Omental fat pad (tissue), 4 donors: ENCODE measurements around the gene C20orf144. TPM values are rescaled to one million over a fixed set of nuclear protein-coding genes. Genes with fewer than 3 reads are reported as not detected.
"Not testable (repeated sequence)": the region's sequence is repeated elsewhere in the genome, so short reads cannot be mapped to it uniquely, and the experiment has no call there.

Experiments used
- ATAC-seq: fragments of 150-250 bp; one replicate; pipeline ENCODE4 v1.9.1; 2016; ENCODE audit warnings: mild to moderate bottlenecking, moderate library complexity; ENCODE audit not compliant: low FRiP score
- DNase-seq: peaks from one replicate; pipeline ENCODE4 v3.0.0-alpha.2; 2019; ENCODE audit warnings: low spot score
- CTCF ChIP-seq, 3 donors: fragments of 450-650 bp; IDR thresholded peaks; one replicate each; pipeline ENCODE4 v1.5.1; 2016 to 2017; ENCODE audit warnings: antibody characterized with exemption in 3 of 3, mild to moderate bottlenecking in 3 of 3, moderate library complexity in 2 of 3
- total RNA-seq, 4 donors: library from RNA; depleted of rRNA; stranded (reverse); fragments of >200 nt; gene quantifications; one replicate each; pipeline ENCODE4 v1.1.0, GENCODE V29; 2016

Gene C20orf144
- total RNA-seq, 4 donors from 2014 or later = not detected

- ATAC-seq (no peak), DNase-seq (no peak)
- no peak for TF ChIP-seq CTCF (IDR thresholded peaks at IDR 0.05)
Observed at GRCh38 chr20:33689973-33690372, 27.8 kb downstream of the C20orf144 start.

GRCh38 chr20:33693289-33693688 is 31.2 kb downstream of the C20orf144 start:
- DNase-seq = no peak
- no peak for TF ChIP-seq CTCF (IDR thresholded peaks at IDR 0.05)
- no peak for ATAC-seq

GRCh38 chr20:33693741-33694638 is 31.9 kb downstream of the C20orf144 start:
- peak; percentile 38 for ATAC-seq
- no peak for TF ChIP-seq CTCF (IDR thresholded peaks at IDR 0.05)
- no peak for DNase-seq

- DNase-seq = no peak
- no peak for TF ChIP-seq CTCF (IDR thresholded peaks at IDR 0.05)
- no peak for ATAC-seq
Observed at GRCh38 chr20:33694639-33695012, 32.5 kb downstream of the C20orf144 start.

- no peak for ATAC-seq
Observed at GRCh38 chr20:33696448-33696847, 34.3 kb downstream of the C20orf144 start.

GRCh38 chr20:33697129-33697528 is 35.0 kb downstream of the C20orf144 start:
- no peak for TF ChIP-seq CTCF (IDR thresholded peaks at IDR 0.05)
- DNase-seq (no peak), ATAC-seq (peak; percentile 9)

More at GRCh38 chr20:33696448-33696847, 34.3 kb downstream of the C20orf144 start:
- no peak for DNase-seq
- TF ChIP-seq CTCF (IDR thresholded peaks at IDR 0.05) = no peak

GRCh38 chr20:33698966-33699365 is 36.8 kb downstream of the C20orf144 start:
- not testable (repeated sequence) for ATAC-seq, DNase-seq

GRCh38 chr20:33700696-33701441 is 38.7 kb downstream of the C20orf144 start:
- DNase-seq, ATAC-seq: not testable (repeated sequence)
